ENCODE results near the gene POU1F1.
"Not testable (repeated sequence)": the region's sequence is repeated elsewhere in the genome, so short reads cannot be mapped to it uniquely, and the experiment has no call there.

The POU1F1 gene

DNA sequence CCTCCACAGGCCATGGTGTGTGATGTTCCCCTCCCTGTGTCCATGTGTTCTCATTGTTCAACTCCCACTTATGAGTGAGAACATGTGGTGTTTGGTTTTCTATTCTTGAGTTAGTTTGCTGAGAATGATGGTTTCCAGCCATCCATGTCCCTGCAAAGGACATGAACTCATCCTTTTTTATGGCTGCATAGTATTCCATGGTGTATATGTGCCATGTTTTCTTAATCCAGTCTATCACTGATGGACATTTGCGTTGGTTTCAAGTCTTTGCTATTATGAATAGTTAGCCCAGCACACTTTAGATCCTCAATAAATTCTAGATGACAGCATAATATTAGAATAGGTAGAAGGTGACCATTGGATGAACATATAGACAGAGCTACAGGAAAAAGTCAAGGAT is 28.6 kb upstream of the POU1F1 start:
- not testable (repeated sequence) for H3K4me1 ChIP-seq (ENCODE audit: control insufficient read depth in 5 of 5, insufficient read depth in 5 of 5, low read length in 5 of 5); H3K9me3 ChIP-seq (ENCODE audit: control insufficient read depth in 5 of 5, low read length in 5 of 5); H3K36me3 ChIP-seq (ENCODE audit: control insufficient read depth in 5 of 5, insufficient read depth in 5 of 5, low read length in 5 of 5); H3K27me3 ChIP-seq (ENCODE audit: control insufficient read depth in 5 of 5, insufficient read depth in 4 of 5, low read length in 5 of 5); H3K9ac ChIP-seq (ENCODE audit: low read length in 5 of 5); H3K27ac ChIP-seq (ENCODE audit: low read depth, low read length); H3K4me3 ChIP-seq (ENCODE audit: low read depth in 1 of 5, low read length in 5 of 5)

DNA sequence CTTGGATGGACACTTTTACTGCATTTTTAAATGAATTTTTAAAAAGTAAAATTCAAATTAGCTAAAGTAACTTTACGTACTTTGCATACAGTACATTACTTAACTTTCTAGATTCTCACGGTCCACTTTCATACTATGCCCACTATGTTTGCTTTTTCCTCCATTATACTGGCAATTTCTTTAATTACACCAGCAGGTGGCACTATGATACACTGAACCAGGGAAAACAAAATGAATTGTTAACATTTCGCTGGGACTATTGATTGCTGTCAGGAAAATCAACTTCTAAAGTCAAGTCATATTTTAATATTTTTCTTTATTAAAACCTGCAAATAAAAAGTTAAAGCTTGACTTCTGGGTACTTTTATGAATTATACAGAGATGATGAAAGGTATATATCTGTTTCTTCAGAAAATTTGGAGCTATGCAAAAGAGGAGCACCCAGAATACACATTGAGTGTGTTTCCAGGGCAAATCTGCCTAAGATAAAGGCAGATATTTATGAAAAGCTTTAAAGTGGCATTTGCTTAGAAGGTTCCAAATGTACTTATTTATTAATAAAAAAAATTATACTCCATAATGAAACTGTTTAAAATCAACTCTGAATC is 21.8 kb upstream of the POU1F1 start:
- H3K9me3 ChIP-seq (ENCODE audit: control insufficient read depth in 5 of 5, low read length in 5 of 5): no peaks in the 10 kb centered on the region
- no peak overlapping the region for H3K9ac ChIP-seq (ENCODE audit: low read length in 5 of 5)

DNA sequence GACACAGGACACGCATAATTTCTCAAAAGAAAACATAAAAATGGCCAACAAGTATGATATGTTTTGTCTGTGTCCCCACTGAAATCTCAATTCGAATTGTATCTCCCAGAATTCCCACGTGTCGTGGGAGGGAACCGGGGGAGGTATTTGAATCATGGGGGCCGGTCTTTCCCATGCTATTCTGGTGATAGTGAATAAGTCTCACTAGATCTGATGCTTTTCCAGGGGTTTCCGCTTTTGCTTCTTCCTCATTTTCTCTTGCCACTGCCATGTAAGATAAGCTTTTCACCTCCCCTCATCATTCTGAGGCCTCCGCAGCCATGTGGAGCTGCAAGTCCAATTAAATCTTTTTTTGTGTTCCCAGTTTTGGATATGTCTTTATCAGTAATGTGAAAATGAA is 12.1 kb upstream of the POU1F1 start:
- Histone ChIP-seq H3K4me3 (ENCODE audit: low read depth in 1 of 5, low read length in 5 of 5) (no peak overlapping the region), H3K4me1 (ENCODE audit: control insufficient read depth in 5 of 5, insufficient read depth in 5 of 5, low read length in 5 of 5) (no peaks in the 10 kb centered on the region), H3K9me3 (ENCODE audit: control insufficient read depth in 5 of 5, low read length in 5 of 5) (no peaks in the 10 kb centered on the region), H3K27me3 (ENCODE audit: control insufficient read depth in 5 of 5, insufficient read depth in 4 of 5, low read length in 5 of 5) (no peaks in the 10 kb centered on the region), H3K9ac (ENCODE audit: low read length in 5 of 5) (no peak overlapping the region), H3K27ac (ENCODE audit: low read depth, low read length) (no peak overlapping the region), H3K36me3 (ENCODE audit: control insufficient read depth in 5 of 5, insufficient read depth in 5 of 5, low read length in 5 of 5) (no peaks in the 10 kb centered on the region)

More for the DNA sequence above, 21.8 kb upstream of the POU1F1 start:
- Histone ChIP-seq H3K27ac (ENCODE audit: low read depth, low read length) (no peak overlapping the region), H3K4me1 (ENCODE audit: control insufficient read depth in 5 of 5, insufficient read depth in 5 of 5, low read length in 5 of 5) (no peaks in the 10 kb centered on the region), H3K4me3 (ENCODE audit: low read depth in 1 of 5, low read length in 5 of 5) (no peak overlapping the region), H3K36me3 (ENCODE audit: control insufficient read depth in 5 of 5, insufficient read depth in 5 of 5, low read length in 5 of 5) (no peaks in the 10 kb centered on the region), H3K27me3 (ENCODE audit: control insufficient read depth in 5 of 5, insufficient read depth in 4 of 5, low read length in 5 of 5) (no peaks in the 10 kb centered on the region)

DNA sequence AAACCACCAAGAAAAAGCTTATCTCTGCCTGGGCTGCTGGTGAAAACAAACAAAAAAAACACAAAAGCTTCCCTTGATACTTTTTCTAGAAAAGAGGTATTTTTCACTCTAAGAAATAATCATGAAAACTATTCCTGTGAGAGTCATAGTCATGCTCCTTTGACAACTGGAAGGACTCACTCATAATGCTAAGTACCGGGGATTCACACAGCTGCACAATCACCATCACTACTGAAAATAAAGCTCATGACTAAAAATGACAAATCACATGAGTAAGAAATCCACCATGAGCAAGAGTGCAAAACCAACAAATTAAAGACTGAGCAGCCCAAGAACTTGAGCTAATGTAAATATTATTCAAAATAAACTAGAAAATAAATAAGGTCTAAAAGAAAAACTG is 10.6 kb upstream of the POU1F1 start:
- H3K9ac ChIP-seq (ENCODE audit: low read length in 5 of 5): no peak overlapping the region
- no peaks in the 10 kb centered on the region for H3K36me3 ChIP-seq (ENCODE audit: control insufficient read depth in 5 of 5, insufficient read depth in 5 of 5, low read length in 5 of 5)
- no peaks in the 10 kb centered on the region for H3K27me3 ChIP-seq (ENCODE audit: control insufficient read depth in 5 of 5, insufficient read depth in 4 of 5, low read length in 5 of 5)
- no peaks in the 10 kb centered on the region for H3K4me1 ChIP-seq (ENCODE audit: control insufficient read depth in 5 of 5, insufficient read depth in 5 of 5, low read length in 5 of 5)
- no peaks in the 10 kb centered on the region for H3K9me3 ChIP-seq (ENCODE audit: control insufficient read depth in 5 of 5, low read length in 5 of 5)
- no peak overlapping the region for H3K4me3 ChIP-seq (ENCODE audit: low read depth in 1 of 5, low read length in 5 of 5)
- H3K27ac ChIP-seq (ENCODE audit: low read depth, low read length): no peak overlapping the region

DNA sequence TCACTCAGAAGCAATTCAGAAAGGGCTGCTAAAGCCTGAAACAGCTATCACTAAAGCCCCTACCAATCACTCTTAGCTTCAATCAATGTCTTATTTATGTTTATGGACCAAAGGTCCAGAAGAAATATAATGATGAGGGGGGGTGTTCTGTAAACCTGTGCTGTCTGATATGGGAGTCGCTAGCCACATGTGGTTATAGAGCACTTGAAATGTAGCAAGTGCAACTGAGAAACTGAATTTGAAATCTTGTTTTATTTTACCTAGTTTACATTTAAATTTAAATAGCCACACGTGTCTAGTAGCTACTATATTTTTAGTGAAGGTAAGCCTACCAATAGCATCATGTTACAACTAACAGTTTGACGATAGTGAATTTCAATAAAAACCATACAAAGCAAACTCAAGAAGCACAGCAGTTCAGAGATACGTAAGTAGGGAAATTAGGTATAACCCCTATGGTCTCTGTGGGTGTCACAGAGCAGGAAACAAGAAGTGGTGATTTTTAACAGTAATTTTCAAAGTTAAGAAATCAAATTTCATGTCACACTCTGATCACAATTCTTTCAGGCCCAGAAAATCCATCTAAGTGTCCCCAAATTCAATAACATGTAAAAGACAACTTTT is 3.6 kb downstream of the POU1F1 start:
- no peak overlapping the region for H3K27ac ChIP-seq (ENCODE audit: low read depth, low read length)
- H3K4me1 ChIP-seq (ENCODE audit: control insufficient read depth in 5 of 5, insufficient read depth in 5 of 5, low read length in 5 of 5): peaks cover 0 to 6% (median 0%) of the 10 kb centered on the region in 5 donors
- no peaks in the 10 kb centered on the region for H3K27me3 ChIP-seq (ENCODE audit: control insufficient read depth in 5 of 5, insufficient read depth in 4 of 5, low read length in 5 of 5)
- no peak overlapping the region for H3K4me3 ChIP-seq (ENCODE audit: low read depth in 1 of 5, low read length in 5 of 5)
- no peaks in the 10 kb centered on the region for H3K9me3 ChIP-seq (ENCODE audit: control insufficient read depth in 5 of 5, low read length in 5 of 5)
- H3K36me3 ChIP-seq (ENCODE audit: control insufficient read depth in 5 of 5, insufficient read depth in 5 of 5, low read length in 5 of 5): no peaks in the 10 kb centered on the region
- no peak overlapping the region for H3K9ac ChIP-seq (ENCODE audit: low read length in 5 of 5)

DNA sequence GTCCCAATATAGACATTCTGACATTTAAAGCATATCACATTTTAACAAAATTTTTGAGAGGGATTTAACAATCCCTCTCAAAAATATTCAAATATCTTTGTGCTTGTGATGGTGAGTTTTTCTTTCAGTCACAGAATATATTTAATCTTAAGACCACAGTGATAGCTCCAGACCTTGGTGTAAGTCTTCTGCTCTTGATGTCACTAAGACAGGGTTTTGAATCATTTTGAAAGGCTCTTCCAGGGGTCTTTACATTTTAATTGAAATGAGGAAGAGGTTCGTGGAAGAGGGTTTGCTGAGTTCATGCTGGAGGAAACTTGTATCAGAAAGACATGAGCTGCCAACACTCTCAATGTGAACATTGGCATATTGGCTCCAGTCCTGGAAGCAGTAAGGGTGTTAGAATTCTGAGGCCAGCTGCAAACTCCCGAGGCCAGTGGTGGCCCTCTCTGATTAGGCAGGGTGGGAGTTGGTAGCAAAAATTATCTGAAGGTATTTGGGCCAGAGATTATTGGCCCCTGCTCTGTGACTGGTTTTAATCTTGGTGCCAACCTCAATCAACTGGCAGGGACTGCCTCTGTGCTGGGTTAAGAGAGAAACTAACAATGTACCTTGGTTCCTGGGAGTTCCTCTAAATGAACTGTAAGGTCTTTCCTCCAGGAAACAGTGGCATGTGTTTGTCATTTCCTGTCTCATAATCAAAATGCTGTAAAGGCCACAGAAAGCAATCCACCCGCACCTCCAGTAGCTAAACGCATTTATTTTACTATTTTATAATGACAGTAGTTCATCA is 5.3 kb downstream of the POU1F1 start:
- Histone ChIP-seq H3K27me3 (ENCODE audit: control insufficient read depth in 5 of 5, insufficient read depth in 4 of 5, low read length in 5 of 5) (no peaks in the 10 kb centered on the region), H3K36me3 (ENCODE audit: control insufficient read depth in 5 of 5, insufficient read depth in 5 of 5, low read length in 5 of 5) (no peaks in the 10 kb centered on the region), H3K4me1 (ENCODE audit: control insufficient read depth in 5 of 5, insufficient read depth in 5 of 5, low read length in 5 of 5) (peaks cover 0 to 6% (median 0%) of the 10 kb centered on the region in 5 donors), H3K4me3 (ENCODE audit: low read depth in 1 of 5, low read length in 5 of 5) (no peak overlapping the region), H3K9me3 (ENCODE audit: control insufficient read depth in 5 of 5, low read length in 5 of 5) (no peaks in the 10 kb centered on the region), H3K9ac (ENCODE audit: low read length in 5 of 5) (no peak overlapping the region), H3K27ac (ENCODE audit: low read depth, low read length) (no peak overlapping the region)

DNA sequence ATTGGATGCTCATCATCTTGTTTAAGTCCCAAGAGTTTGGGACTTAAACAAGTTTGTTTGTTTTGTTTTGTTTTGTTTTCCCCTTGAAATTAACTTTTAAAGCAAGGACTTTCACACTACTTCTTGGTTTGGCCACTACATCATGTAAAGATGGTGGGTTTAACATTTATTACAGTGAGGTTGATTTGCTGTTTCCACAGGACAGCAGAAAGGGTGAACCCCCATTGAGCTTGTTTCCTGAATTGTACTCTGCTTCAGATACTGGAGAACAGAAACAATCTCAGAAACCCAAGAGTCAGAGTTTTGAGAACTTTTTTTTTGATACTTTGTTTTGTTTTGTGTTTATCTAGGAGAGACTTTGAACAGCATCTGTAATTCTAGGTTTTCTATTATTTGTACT is 6.7 kb downstream of the POU1F1 start:
- H3K4me1 ChIP-seq (ENCODE audit: control insufficient read depth in 5 of 5, insufficient read depth in 5 of 5, low read length in 5 of 5): peaks cover 0 to 6% (median 0%) of the 10 kb centered on the region in 5 donors
- H3K27ac ChIP-seq (ENCODE audit: low read depth, low read length): no peak overlapping the region
- H3K9ac ChIP-seq (ENCODE audit: low read length in 5 of 5): no peak overlapping the region
- no peak overlapping the region for H3K4me3 ChIP-seq (ENCODE audit: low read depth in 1 of 5, low read length in 5 of 5)
- H3K9me3 ChIP-seq (ENCODE audit: control insufficient read depth in 5 of 5, low read length in 5 of 5): no peaks in the 10 kb centered on the region
- no peaks in the 10 kb centered on the region for H3K27me3 ChIP-seq (ENCODE audit: control insufficient read depth in 5 of 5, insufficient read depth in 4 of 5, low read length in 5 of 5)
- no peaks in the 10 kb centered on the region for H3K36me3 ChIP-seq (ENCODE audit: control insufficient read depth in 5 of 5, insufficient read depth in 5 of 5, low read length in 5 of 5)

DNA sequence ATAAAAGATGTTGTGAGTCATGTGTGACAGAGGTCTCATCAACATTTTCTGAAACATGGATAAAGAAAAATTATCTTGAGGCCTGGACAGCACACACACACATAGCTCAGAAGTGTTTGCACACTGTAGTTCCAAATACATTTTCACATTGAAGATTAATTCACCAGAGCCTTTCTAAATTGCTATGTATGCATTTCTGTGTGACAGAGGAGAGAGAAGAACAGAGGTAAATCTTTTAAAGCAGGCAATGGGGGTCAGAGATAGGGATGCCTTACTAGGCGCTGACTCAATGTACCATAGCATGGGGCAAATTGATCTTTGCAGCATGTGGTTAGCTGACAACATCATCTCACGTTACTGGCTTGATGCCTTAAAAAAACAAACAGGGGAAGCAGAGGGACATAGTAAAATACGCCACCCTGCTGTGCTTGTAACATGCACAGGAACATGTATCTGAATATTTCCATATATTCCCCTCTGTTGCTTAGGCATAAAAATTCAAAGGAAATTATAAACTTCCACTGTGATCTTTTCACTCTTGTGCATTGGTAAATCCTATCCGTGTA is 7.7 kb downstream of the POU1F1 start:
- Histone ChIP-seq H3K27ac (ENCODE audit: low read depth, low read length) (no peak overlapping the region), H3K9ac (ENCODE audit: low read length in 5 of 5) (no peak overlapping the region), H3K4me1 (ENCODE audit: control insufficient read depth in 5 of 5, insufficient read depth in 5 of 5, low read length in 5 of 5) (peaks cover 0 to 6% (median 0%) of the 10 kb centered on the region in 5 donors), H3K4me3 (ENCODE audit: low read depth in 1 of 5, low read length in 5 of 5) (no peak overlapping the region), H3K36me3 (ENCODE audit: control insufficient read depth in 5 of 5, insufficient read depth in 5 of 5, low read length in 5 of 5) (no peaks in the 10 kb centered on the region), H3K9me3 (ENCODE audit: control insufficient read depth in 5 of 5, low read length in 5 of 5) (no peaks in the 10 kb centered on the region), H3K27me3 (ENCODE audit: control insufficient read depth in 5 of 5, insufficient read depth in 4 of 5, low read length in 5 of 5) (no peaks in the 10 kb centered on the region)

DNA sequence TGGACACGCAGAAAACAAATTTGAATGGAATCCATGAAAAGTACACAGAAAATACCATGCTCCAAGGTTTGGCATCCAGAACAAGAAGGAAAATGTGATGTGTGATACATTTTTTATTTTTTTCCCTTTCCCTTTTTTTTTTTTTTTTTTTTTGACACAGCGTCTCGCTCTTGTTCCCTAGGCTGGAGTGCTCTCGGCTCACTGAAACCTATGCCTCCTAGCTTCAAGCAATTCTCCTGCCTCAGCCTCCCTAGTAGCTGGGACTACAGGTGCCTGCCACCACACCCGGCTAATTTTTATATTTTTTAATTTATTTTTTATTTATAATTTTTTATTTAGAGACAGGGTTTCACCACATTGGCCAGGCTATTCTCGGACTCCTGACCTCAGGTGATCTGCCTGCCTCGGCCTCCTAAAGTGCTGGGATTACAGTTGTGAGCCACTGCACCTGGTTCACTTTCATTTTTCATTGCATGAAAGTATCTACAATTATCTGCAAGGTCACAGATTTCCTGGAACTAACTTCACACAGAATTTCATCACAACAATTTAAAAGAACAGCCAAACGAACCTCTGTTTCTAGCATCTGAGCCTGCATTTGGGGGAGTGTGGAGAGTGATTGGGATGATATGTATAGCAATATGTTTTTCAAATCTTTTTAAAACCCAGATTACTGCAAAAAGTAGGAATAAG is 8.3 kb downstream of the POU1F1 start:
- no peaks in the 10 kb centered on the region for H3K27me3 ChIP-seq (ENCODE audit: control insufficient read depth in 5 of 5, insufficient read depth in 4 of 5, low read length in 5 of 5)
- no peaks in the 10 kb centered on the region for H3K9me3 ChIP-seq (ENCODE audit: control insufficient read depth in 5 of 5, low read length in 5 of 5)
- H3K27ac ChIP-seq (ENCODE audit: low read depth, low read length): no peak overlapping the region
- no peak overlapping the region for H3K4me3 ChIP-seq (ENCODE audit: low read depth in 1 of 5, low read length in 5 of 5)
- no peaks in the 10 kb centered on the region for H3K36me3 ChIP-seq (ENCODE audit: control insufficient read depth in 5 of 5, insufficient read depth in 5 of 5, low read length in 5 of 5)
- peaks cover 0 to 6% (median 0%) of the 10 kb centered on the region in 5 donors for H3K4me1 ChIP-seq (ENCODE audit: control insufficient read depth in 5 of 5, insufficient read depth in 5 of 5, low read length in 5 of 5)
- no peak overlapping the region for H3K9ac ChIP-seq (ENCODE audit: low read length in 5 of 5)
